HPDE6-E6E7 (cell line): ENCODE results near the gene FGB.
"Not testable (repeated sequence)": the region's sequence is repeated elsewhere in the genome, so short reads cannot be mapped to it uniquely, and the experiment has no call there.

Source experiments
- DNase-seq: peaks from one replicate; pipeline ENCODE4 v3.0.0; 2011; ENCODE audit warnings: missing footprints; ENCODE audit errors: extremely low spot score

Gene FGB

DNA sequence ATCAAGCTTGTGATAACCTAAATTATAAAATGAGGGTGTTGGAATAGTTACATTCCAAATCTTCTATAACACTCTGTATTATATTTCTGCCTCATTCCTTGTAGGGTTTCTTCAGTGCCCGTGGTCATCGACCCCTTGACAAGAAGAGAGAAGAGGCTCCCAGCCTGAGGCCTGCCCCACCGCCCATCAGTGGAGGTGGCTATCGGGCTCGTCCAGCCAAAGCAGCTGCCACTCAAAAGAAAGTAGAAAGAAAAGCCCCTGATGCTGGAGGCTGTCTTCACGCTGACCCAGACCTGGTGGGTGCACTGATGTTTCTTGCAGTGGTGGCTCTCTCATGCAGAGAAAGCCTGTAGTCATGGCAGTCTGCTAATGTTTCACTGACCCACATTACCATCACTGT lies 2.9 kb downstream of the FGB start:
- DNase-seq = no peak

GRCh38 chr4:154566639-154567204 lies 3.9 kb downstream of the FGB start:
- no peak for DNase-seq

- no peak for DNase-seq
Observed at GRCh38 chr4:154569028-154569427, 6.2 kb downstream of the FGB start.

DNA sequence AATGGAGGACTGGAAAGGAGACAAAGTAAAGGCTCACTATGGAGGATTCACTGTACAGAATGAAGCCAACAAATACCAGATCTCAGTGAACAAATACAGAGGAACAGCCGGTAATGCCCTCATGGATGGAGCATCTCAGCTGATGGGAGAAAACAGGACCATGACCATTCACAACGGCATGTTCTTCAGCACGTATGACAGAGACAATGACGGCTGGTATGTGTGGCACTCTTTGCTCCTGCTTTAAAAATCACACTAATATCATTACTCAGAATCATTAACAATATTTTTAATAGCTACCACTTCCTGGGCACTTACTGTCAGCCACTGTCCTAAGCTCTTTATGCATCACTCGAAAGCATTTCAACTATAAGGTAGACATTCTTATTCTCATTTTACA lies 6.8 kb downstream of the FGB start:
- no peak for DNase-seq

GRCh38 chr4:154573190-154573870 lies 10.5 kb downstream of the FGB start:
- DNase-seq = no peak

- DNase-seq = no peak
Observed at GRCh38 chr4:154574311-154574710, 11.5 kb downstream of the FGB start.

GRCh38 chr4:154577324-154577723 lies 14.5 kb downstream of the FGB start:
- no peak for DNase-seq

DNA sequence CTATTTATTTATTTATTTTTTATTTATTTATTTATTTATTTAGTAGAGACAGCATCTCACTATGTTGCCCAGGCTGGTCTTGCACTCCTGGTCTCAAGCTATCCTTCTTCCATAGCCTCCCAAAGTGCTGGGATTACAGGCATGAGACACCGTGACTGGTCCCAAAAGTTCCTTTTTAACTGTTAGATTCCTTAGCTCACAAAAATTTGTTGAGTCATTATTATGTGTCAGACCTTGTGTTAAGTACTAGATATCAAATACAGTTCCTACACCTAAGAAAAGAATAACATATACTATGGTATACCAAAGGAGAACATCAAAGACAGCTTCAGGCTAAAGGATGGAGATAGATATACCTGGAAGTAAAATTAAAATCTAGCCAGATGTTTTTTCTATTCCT lies 16.1 kb downstream of the FGB start:
- DNase-seq = no peak

DNA sequence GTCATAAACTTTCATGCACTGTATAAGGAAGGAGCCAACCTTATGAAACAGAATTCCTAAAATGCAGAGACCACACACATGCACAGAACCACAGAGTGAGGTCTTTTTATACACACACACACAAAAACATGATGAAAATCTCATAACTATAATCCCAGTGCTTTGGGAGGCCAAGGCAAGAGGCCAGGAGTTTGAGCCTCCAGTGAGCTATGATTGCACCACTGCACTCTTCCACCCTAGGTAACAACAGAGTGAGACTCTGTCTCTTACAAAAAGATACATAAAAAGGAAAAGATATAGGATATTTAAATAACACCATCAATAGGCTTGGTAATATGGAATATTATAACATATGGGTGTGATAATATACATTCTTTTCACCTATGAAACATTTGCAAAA lies 17.1 kb downstream of the FGB start:
- no peak for DNase-seq

GRCh38 chr4:154582723-154583122 lies 19.9 kb downstream of the FGB start:
- no peak for DNase-seq

DNA sequence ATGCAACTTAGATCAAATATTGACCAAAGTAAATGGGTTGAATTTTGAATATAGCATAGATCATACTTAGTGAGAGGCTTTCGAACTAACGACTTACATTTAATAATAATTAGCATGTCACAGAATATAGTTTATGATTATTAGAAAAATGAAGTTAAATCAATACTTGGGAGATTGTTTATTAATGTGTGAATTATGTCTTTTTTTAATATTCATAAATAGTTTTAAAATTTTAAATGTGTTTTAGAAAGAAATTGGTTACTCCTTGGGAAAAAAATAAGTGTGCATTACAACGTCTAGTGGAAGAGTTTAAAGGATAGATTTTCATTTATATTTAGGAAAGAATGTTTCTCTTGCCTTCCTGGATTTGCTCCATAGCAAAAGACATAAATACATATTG lies 20.4 kb downstream of the FGB start:
- no peak for DNase-seq

DNA sequence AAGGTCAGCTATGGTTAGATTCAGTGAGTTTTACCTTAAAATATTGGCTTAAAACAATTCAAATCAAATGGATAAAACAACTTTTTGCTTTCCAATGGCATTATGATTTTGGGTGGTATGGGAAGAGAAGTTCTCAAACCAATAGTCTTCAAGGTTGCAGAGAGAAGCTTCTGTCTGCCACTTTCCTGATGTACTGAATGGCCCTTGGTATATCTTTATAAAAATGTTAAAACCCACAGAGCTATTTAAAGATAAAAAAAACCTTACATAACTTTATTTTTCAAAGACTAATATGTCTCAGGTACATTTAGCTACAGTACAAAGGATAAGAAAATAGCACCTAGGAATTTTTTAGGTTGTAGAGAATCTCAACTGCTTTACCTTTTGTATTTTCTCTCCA lies 20.9 kb downstream of the FGB start:
- DNase-seq = no peak

- DNase-seq = no peak
Observed at GRCh38 chr4:154584259-154584658, 21.4 kb downstream of the FGB start.

GRCh38 chr4:154585369-154586018 lies 22.7 kb downstream of the FGB start:
- no peak for DNase-seq

- no peak for DNase-seq
Observed at GRCh38 chr4:154586296-154587033, 23.7 kb downstream of the FGB start.

- DNase-seq = no peak
Observed at GRCh38 chr4:154588198-154588597, 25.4 kb downstream of the FGB start.

DNA sequence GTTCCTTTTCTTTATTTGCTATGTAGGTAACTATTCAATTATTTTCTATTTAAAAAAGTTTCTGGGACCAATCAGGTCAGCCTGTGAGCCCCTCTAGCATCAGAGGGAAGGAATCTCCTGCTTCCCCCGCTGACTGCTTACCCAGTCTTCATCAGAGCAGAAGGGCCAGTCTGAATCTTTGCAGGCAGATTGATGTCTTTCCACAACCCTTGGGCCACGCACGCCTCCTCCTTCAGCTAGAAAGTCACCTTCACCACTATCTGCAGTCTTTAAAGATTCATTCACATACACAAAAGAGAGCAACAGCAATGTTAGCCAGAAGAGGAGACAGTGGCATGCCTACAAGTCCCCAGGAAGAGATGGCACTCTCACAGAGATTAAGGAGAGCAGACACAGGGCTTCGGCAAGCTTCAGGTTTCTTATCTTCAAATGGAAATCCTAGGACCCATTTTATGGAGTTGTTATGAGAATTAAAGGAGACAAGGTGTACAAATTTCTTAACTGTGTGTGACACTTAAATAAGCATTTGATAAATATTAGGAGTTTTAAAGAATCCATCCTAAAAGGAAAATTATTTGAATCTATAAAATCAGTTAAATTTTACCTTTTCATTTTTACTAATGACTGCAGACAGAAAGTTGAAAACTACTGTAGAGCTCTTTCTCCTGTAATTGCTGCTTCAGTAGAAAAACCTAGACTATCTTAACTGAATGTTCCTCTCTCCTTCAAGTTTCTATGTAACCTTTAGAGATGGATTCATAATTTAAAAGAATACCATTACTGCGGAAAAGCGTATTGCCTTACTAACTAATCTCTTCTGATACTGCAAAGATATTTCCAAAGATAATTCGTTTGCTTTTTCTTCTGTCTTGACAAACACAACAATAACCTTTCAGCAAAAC lies 26.7 kb downstream of the FGB start:
- DNase-seq = no peak

- DNase-seq = no peak
Observed at GRCh38 chr4:154590329-154591006, 27.7 kb downstream of the FGB start, which contains the start of gene FGA. TSS of gene FGA (minus strand) at chr4:154590742. CDS start at chr4:154590687, 55 bp downstream.

DNA sequence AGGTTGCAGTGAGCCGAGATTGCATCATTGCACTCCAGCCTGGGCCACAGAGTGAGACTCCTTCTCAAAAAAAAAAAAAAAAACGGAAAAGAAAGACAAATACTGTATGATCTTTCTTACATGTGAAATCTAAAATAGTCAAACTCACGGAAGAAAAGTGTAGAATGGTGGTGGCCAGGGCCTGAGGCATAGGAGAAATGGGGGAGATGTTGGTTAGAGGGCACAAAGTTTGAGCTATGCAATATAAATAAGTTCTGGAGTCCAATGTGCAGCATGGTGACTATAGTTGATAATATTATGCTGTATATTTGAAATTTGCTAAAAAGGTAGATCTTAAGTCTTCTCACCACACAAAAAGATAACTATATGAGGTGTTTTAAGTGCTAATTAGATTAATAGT lies 29.1 kb downstream of the FGB start:
- DNase-seq = no peak

GRCh38 chr4:154593868-154594267 lies 31.1 kb downstream of the FGB start:
- DNase-seq = no peak

DNA sequence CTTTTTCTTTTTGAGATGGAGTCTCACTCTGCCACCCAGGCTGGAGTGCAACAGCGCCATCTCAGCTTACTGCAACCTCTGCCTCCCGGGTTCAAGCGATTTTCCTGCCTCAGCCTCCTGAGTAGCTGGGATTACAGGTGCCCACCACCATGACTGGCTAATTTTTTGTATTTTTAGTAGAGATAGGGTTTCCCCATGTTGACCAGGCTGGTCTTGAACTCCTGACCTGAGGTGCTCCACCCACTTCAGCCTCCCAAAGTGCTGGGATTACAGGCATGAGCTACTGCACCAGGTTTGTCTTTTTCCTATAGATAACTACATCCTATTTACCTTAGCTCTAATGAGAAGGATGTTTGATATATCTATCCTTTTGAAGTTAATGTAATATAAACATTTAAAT lies 31.5 kb downstream of the FGB start:
- not testable (repeated sequence) for DNase-seq
